GM19351 (cell line): ENCODE measurements around the gene VAT1L.

ENCODE experiments used
- ATAC-seq: cut with Tn5 transposase; IDR thresholded peaks from one replicate; pipeline ENCODE4 v1.9.1; 2021; ENCODE audit warnings: mild to moderate bottlenecking, moderate library complexity; ENCODE audit not compliant: unreplicated experiment

Gene VAT1L

GRCh38 chr16:77905374-77905920 lies 117.1 kb downstream of the VAT1L start:
- no peak for ATAC-seq

GRCh38 chr16:77910021-77910420 lies 121.7 kb downstream of the VAT1L start:
- ATAC-seq: no peak

DNA sequence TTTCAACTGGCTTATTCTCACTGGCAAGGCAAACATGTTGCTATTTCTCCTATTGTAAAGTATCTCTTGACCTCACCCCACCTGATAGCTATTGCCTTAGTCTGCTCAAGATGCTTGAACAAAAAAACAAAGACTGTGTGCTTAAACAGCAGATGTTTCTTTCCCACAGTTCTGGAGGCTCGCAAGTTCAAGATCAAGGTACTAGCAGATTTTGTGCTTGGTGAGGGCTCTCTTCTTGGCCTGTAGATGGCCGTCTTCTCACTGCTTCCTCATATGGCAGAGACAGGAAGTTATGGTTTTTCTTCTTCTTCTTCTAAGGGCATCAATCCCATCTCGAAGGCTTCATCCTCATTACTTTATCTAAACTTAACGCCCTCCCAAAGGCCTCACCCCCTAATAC lies 124.3 kb downstream of the VAT1L start:
- ATAC-seq: no peak

DNA sequence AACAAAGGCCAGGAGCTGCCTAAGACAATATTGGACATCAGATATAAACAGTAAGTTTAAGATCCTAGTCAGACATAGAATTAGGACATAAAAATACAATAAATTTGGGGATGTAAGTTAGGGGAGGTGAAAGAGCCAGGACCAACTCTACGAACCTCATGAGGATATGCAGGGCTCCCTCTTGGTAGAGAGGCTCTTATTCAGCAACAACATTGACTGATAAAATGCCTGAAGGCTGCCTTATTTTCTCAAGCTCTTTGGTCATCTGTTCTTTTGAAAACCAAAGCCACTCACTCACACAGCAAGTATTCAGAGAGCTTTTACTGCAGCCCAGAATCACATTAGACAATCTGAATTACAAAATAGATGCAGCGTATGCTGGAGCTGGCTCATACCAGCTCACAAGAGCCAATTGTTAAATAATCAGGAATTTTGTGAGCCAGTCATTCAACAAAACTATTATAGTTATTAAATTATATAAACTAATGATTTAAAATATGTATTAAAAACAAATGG lies 125.4 kb downstream of the VAT1L start:
- no peak for ATAC-seq

DNA sequence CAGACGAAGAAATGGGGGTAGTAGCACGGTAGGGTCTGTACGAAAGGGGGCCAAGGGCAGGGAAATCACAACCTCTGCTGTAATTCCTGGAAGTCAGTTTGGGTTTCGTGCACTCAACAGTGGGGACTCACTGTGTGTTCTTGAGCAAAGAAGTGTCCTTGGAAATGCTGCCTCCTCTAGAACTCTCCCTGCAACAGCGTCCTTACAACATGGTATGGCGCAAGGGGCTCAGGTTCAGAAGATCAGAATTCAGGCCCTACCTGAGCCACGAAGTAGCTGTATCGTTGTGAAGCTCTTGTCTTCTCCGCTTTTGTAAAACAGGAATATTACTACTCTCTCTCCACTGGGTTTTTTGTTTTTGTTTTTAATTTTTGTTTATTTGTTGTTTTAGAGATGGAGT lies 127.7 kb downstream of the VAT1L start:
- no peak for ATAC-seq

DNA sequence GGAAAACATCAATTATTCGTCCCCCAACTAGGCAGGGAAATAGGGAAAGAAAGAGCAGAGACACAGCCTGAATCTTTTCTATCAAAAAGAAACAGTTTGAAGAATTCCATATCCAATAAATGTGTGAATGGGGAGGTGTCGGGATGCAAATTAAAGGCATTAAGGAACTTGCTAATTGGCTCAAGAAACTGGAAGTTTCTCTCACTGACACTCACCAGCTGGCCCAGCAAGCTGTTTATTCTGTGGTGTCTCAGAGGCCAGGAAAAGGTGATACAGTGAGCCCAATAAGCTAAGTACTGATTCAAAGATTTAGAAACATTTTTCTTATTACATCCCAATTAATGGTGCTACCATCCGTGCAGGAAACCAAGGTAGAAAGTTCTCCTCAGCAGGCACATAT lies 129.6 kb downstream of the VAT1L start:
- no peak for ATAC-seq

DNA sequence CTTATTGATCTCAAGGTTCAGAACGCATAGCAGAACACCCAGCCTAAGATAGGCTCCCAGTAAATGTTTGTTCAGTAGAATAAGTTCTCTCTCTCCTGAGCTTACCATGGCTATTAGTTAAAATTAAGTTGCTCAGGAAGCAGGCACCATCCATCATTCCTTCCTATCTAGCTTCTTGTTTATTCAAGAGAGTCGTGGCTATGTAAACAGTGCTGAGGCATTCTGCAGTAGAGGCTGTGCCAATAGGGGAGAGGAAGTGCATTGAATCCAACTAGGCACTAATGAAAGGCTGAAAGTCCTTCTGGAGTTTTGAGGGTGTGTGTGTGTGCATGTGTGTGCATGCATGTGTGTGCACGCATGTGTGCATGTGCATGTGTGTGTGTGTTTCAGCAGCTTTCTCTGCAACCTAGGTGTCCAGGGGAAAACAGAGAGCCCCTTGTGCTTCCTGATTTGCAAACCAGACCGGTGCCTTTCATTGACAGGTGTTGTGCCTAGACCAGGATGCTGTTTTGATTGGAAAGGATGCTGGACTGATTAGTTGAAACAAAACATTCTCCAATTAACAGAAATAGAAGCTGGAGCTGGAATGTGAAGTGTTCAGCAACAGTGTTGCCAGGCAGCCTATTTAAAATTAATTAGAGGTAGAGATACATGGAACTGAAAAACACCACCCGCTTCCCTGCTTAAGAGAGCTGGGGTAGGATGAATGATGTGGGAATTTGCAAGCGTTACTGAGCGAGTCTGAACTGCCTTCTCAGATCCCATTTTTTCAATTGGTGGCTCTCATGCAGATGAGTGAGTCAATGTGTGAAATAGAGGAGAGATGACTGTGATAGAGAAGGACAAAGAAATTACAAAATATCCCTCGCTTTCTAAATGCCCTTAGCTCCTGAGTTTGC lies 130.7 kb downstream of the VAT1L start:
- ATAC-seq: no peak

DNA sequence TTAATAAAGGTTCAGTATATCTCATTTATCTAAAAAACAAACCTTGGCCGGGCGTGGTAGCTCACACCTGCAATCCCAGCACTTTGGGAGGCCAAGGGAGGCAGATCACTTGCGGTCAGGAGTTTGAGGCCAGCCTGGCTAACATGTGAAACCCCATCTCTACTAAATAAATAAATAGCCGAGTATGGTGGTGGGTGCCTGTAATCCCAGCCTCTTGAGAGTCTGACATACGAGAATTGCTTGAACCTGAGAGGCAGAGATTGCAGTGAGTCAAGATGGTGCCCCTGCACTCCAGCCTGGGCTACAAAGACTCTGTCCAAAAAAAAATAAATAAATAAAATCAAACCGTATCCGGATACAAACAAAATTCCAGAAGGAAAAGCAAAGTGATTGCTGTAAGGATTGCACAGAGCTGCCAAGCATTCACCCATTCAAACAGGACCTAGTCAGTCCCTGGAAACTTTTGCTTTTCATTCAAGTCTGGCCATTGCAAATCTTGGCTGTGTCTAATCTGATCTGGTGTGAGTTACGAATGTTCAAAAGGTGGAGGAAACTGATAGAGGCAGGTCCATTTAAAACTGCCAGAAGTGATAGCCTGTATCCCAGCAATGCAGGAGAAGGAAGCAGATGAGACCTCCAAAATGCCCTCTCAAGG lies 131.5 kb downstream of the VAT1L start:
- no peak for ATAC-seq

DNA sequence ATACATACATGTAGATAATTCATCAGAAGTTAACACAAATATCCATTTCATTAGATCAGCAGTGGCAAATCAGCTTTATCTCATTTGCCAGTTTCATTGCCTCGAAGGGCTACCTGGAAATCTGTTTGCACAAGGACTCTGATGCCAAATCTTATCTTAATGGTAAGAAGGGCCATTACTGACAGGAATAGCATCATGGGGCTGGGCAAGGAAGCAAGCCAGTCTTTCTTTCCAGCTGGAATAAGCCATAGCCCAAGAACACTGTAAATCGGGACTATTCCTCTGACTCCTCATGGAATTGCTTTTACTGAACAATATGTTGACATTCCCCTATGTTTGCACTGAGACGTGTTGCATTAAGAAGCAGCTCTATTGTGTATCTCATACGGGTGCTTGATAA lies 132.6 kb downstream of the VAT1L start:
- no peak for ATAC-seq

DNA sequence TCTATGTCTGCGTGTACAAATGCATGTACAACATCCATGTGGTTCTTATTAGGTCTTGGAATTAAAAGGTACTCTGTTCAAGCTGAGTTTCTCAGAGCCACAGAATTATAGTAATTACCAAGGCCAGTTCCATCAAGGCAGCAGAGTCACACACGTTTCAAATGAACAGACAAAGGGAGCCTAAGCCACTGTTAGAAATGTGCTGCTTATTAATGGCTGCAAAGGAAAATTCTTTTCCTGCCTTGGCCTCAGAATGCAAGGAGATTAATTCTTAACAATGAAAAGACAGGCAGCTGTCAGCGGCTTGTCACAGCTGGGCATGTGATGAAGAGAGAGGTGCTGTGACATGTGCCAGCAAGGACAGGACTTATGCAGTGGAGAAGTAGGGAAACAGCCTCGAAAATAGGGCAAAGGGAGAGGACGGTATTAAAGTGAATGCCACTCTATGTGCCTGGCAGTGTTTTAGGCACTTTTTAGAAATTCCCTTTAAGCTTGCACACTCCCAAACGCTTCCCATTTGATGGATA lies 133.9 kb downstream of the VAT1L start:
- no peak for ATAC-seq

GRCh38 chr16:77925531-77925930 lies 137.2 kb downstream of the VAT1L start:
- no peak for ATAC-seq

DNA sequence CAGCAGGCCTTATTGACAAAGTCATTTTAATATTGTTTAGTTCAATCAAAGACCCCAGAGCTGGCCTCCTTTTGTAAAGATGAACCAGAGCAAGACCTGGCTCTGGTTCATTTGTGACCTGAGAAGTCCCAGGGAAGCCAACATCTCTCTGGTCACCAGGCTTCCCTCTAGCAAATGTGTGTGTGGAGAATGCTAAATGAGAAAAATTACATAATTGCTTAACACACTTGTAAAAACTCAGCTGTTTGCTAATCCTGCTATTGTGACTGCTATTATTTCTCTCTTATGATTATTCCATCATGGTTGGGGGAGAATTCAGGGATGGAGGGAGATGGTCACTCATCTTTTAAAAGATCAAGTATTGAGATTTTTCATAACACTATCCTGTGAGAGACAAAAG lies 139.7 kb downstream of the VAT1L start:
- ATAC-seq: no peak

- ATAC-seq: no peak
Measured at GRCh38 chr16:77929004-77929403, 140.6 kb downstream of the VAT1L start.

DNA sequence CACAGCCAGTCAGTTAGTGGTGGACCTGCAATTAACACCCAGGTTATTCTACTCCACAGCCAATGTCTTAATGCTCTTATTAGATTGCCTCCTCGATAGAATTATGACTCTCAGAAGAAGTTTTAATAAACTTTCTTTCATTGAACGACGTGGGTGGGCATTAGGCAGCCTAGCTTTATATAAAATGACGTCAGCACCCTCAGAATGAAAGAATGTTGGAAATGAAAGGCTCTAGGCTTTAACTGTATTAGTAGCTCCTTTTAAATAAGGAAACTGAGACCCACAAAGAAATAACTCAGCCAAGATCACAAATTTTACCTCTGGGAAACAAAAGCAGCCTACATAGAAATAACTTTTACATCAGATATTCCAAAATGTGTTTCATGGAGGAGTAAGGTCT lies 142.7 kb downstream of the VAT1L start:
- ATAC-seq: no peak

DNA sequence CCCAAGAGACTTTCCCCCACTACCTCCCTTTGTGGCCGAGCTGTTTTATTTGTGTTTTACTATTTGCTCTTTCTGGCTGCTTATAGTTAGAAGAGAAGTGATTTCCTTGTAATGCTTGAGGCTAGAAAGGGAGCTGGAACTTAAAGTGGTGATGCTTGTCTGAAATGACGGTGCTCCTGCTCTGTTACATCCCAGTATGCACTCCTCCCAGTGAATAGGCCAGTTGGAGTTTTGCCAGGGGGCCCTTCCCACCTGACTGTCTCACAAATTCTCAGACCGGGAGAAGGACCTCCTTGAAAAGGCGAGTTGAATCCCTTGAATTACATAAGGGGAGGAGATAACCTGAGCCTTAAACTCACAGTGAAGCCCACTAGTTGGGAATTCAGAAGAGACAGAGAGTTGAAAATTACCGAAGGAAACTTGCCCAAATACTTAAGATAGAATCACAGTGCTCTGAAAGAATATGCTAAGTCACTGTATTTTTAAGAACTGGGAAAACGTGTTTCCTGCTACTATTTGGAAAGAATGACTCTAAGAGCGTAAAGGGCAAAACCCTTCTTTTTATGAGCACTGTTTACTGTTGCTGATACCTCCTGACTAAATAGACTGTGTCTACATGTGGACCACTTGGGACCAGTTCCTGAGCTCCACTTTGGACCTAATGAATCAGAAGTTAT lies 149.2 kb downstream of the VAT1L start:
- no peak for ATAC-seq

- no peak for ATAC-seq
Measured at GRCh38 chr16:77938913-77939312, 150.5 kb downstream of the VAT1L start.

- no peak for ATAC-seq
Measured at GRCh38 chr16:77939968-77940367, 151.6 kb downstream of the VAT1L start.

DNA sequence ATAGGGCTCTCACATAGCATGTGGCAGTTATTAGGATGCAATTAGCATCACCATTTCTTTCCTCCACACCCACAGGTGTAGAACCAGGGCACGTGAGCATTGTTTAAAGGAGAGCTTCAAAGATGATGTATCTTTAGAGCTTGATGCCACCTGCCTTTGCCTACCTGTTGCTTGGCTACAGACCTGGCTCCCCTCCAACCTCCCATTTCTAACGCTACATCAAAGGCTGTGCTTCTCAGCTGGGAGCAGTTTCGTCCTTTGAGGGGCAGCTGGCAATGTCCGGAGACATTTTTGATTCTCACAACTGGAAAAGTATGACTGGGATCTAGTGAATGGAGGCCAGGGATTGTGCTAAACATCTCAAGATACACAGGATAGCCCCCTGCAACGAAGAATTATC lies 155.4 kb downstream of the VAT1L start:
- ATAC-seq: no peak

GRCh38 chr16:77944631-77945030 lies 156.3 kb downstream of the VAT1L start:
- ATAC-seq: no peak

DNA sequence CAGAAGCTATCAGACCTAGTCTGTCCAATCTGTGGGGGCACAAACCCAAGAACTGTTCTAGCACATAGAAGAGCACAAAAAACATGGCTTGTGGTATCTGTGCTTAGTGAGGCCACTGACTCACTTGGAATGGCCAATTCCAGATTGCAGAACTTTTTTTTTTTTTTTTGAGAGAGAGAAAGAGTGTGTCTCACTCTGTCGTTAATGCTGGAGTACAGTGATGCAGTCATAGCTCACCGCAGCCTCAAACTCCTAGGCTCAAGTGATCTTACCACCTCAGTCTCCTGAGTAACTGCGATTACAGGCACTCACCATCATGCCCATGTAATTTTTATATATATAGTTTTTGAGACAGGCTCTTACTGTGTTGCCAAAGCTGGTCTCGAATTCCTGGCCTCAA lies 156.8 kb downstream of the VAT1L start:
- no peak for ATAC-seq

DNA sequence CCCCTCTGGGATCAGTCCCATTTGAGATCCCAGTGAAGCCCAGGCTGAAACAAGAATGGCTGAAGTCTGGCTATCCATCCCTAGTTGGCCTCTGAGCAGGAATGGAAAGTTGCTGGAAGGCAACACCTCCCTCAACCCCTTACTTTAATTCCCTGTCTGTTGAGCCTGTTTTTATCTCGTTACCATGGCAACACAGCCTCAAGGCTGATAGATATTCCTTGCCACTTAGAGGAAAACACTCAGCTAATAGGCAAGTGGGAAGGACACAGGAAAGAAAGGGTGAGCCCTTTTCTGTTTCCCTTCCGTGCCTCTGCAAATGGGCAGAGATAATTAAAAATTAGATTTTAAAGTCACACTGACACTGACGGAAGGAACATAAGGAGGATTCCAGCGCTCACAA lies 158.5 kb downstream of the VAT1L start:
- ATAC-seq: no peak
